Panc1 (cell line): ENCODE results near the gene DTWD1. TPM values are rescaled to one million over a fixed set of nuclear protein-coding genes. Genes with fewer than 3 reads are reported as not detected.

Source experiments
- ATAC-seq: fragments of 200-7000 bp; cut with Tn5 transposase; 2 replicates; pipeline ENCODE4 v1.9.1; 2020; ENCODE audit warnings: mild to moderate bottlenecking, moderate library complexity
- BruUV-seq: library from RNA; stranded (reverse); fragments of 400-500 nt; replicated peaks from 2 replicates; lab custom pipeline; 2021; lab: Mats Ljungman, UMichigan
- CTCF ChIA-PET: fragments of 300-600 bp; sonication (Branson Sonifier 250); formaldehyde crosslinking; loops from one replicate; lab custom pipeline; 2022; ENCODE audit warnings: antibody characterized with exemption; lab: Charles Lee
- POLR2A ChIA-PET: fragments of 300-600 bp; sonication (Branson Sonifier 250); formaldehyde crosslinking; loops from one replicate; lab custom pipeline; 2022; ENCODE audit warnings: antibody characterized with exemption; lab: Charles Lee
- DNase-seq: peaks from one replicate; pipeline ENCODE4 v3.0.0-alpha.2; 2010; ENCODE audit warnings: low read depth, low spot score
- H3K27ac ChIP-seq: 2 replicates; pipeline ENCODE4 v1.5.1; 2011; ENCODE audit warnings: mild to moderate bottlenecking, low read length, inconsistent platforms
- H3K27me3 ChIP-seq: fragments of 200-500 bp; sonication (Bioruptor generic); 2 replicates; pipeline ENCODE4 v1.6.0; 2014; ENCODE audit warnings: low read length, inconsistent platforms; ENCODE audit not compliant: control insufficient read depth, insufficient read depth
- H3K36me3 ChIP-seq: fragments of 200-500 bp; sonication (Bioruptor generic); 2 replicates; pipeline ENCODE4 v1.5.1; 2014; ENCODE audit warnings: inconsistent platforms, mild to moderate bottlenecking, low read length, moderate library complexity; ENCODE audit not compliant: control insufficient read depth, insufficient read depth
- H3K4me1 ChIP-seq: 2 replicates; pipeline ENCODE4 v1.5.1; 2011; ENCODE audit warnings: inconsistent platforms, mild to moderate bottlenecking, low read length, moderate library complexity; ENCODE audit not compliant: control insufficient read depth, insufficient read depth
- H3K4me3 ChIP-seq, 2 experiments: 2 replicates each; pipeline ENCODE4 v1.5.1; 2011 to 2012; ENCODE audit warnings: low read depth in 2 of 2, low read length in 2 of 2, mild to moderate bottlenecking in 2 of 2, inconsistent platforms in 1 of 2, moderate library complexity in 1 of 2
- H3K9me3 ChIP-seq: fragments of 200-500 bp; sonication (Bioruptor generic); 2 replicates; pipeline ENCODE4 v1.5.1; 2014; ENCODE audit warnings: low read depth, mild to moderate bottlenecking, inconsistent platforms, low read length, moderate library complexity; ENCODE audit not compliant: control insufficient read depth, insufficient read depth
- CTCF ChIP-seq: fragments of 450-650 bp; IDR thresholded peaks from 2 replicates; pipeline ENCODE4 v1.5.1; 2017; ENCODE audit warnings: mild to moderate bottlenecking
- POLR2AphosphoS5 ChIP-seq: IDR thresholded peaks from 2 replicates; pipeline ENCODE4 v1.6.1; 2012; ENCODE audit warnings: mild to moderate bottlenecking, low read depth, low read length, moderate library complexity
- SIN3A ChIP-seq: IDR thresholded peaks from 2 replicates; pipeline ENCODE4 v1.6.1; 2012; ENCODE audit warnings: low read depth, mild to moderate bottlenecking, low read length, moderate library complexity, borderline replicate concordance; ENCODE audit not compliant: insufficient read depth
- TCF7L2 ChIP-seq: IDR thresholded peaks from 2 replicates; pipeline ENCODE4 v1.6.1; 2011; ENCODE audit warnings: mild to moderate bottlenecking, low read depth, low read length, inconsistent platforms
- in situ Hi-C: cut with HindIII; loops from 2 replicates; pipeline ENCODE4 v1.10.0; 2016; ENCODE audit warnings: low sequenced_read_pairs, low pct_unique_long_range_greater_than_20kb
- intact Hi-C: fragments of 100-400 bp; cut with micrococcal nuclease; formaldehyde crosslinking; loops from one replicate; pipeline ENCODE4 v1.10.0; 2022; ENCODE audit not compliant: unreplicated experiment
- total RNA-seq: library from RNA; stranded (reverse); gene quantifications from one replicate; pipeline ENCODE4 v1.2.1, GENCODE V29; 2021; ENCODE audit not compliant: unreplicated experiment
- TF ChIP-seq, protein P1 (sequence below), 2 experiments: IDR thresholded peaks; 2 replicates each; pipeline ENCODE4 v1.6.1; 2011 to 2012; ENCODE audit warnings: low read depth in 2 of 2, control low read depth in 1 of 2, low read length in 1 of 2, mild to moderate bottlenecking in 1 of 2, moderate library complexity in 1 of 2; ENCODE audit not compliant: insufficient read depth in 1 of 2

Gene DTWD1
- total RNA-seq, 1 experiment from 2014 or later, result 19.8 TPM

DNA sequence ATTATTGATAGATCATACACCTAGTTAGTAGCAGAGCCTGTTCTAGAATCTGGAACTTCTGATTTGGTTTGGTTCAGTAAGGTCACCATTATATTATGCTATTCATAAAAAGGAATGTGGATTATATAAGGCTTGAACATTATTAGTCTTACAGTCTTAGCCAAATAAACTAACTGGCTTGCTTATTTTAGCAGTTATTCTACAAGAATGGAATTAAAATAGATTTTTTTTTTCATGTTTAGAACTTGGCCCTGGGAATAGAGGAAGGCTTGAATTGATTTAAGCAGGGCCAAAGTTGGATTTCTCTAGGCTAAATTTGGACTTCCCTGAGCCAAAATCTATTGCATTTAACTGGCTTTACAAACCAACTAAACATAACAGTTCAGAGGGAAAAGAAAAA is 24.4 kb downstream of the DTWD1 start:
- no peaks in the 10 kb centered on the region for H3K9me3 ChIP-seq
- no peak overlapping the region for H3K27ac ChIP-seq
- intact Hi-C loops (no loop called here), in situ Hi-C loops (no loop called here)
- no peaks in the 10 kb centered on the region; the same call in 1 of the 2 replicates for H3K36me3 ChIP-seq
- BruUV-seq, result no TSS peak
- ChIA-PET CTCF (no interaction called here), POLR2A (no interaction called here)
- no peak for DNase-seq
- no peak overlapping the region for H3K4me3 ChIP-seq
- no peak for ATAC-seq
- H3K27me3 ChIP-seq, result no peaks in the 10 kb centered on the region
- no peaks in the 10 kb centered on the region for H3K4me1 ChIP-seq
- TF ChIP-seq TCF7L2 (no peak), POLR2AphosphoS5 (no peak), SIN3A (no peak), CTCF (no peak)
- TF ChIP-seq, protein P1, sequence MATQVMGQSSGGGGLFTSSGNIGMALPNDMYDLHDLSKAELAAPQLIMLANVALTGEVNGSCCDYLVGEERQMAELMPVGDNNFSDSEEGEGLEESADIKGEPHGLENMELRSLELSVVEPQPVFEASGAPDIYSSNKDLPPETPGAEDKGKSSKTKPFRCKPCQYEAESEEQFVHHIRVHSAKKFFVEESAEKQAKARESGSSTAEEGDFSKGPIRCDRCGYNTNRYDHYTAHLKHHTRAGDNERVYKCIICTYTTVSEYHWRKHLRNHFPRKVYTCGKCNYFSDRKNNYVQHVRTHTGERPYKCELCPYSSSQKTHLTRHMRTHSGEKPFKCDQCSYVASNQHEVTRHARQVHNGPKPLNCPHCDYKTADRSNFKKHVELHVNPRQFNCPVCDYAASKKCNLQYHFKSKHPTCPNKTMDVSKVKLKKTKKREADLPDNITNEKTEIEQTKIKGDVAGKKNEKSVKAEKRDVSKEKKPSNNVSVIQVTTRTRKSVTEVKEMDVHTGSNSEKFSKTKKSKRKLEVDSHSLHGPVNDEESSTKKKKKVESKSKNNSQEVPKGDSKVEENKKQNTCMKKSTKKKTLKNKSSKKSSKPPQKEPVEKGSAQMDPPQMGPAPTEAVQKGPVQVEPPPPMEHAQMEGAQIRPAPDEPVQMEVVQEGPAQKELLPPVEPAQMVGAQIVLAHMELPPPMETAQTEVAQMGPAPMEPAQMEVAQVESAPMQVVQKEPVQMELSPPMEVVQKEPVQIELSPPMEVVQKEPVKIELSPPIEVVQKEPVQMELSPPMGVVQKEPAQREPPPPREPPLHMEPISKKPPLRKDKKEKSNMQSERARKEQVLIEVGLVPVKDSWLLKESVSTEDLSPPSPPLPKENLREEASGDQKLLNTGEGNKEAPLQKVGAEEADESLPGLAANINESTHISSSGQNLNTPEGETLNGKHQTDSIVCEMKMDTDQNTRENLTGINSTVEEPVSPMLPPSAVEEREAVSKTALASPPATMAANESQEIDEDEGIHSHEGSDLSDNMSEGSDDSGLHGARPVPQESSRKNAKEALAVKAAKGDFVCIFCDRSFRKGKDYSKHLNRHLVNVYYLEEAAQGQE (IDR thresholded peaks at IDR 0.05; ENCODE audit: insufficient read depth in 1 of 2, low read depth in 2 of 2, low read length in 1 of 2), result no peak

DNA sequence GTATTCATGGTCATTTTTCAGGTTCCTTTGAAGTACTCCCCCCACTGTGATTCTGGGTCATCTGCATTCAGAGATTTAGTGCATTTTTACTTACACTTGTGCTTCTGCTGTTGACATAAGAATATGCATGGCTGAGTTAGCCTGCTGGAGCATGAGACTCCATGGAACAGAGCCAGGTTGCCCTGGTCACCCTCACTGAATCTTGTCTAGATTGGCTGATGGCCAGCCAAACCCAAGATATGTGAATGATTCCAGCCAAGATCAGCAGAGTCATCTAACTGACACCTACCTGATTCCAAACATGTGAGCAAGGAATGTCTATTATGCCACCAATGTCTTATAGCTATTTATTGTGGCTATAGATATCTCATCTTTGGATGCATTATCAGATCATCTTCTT is 25.1 kb downstream of the DTWD1 start:
- DNase-seq, result no peak
- POLR2A ChIA-PET, result no interaction called here
- CTCF ChIA-PET, result no interaction called here

More for the DNA sequence above, 25.1 kb downstream of the DTWD1 start:
- no TSS peak for BruUV-seq
- no peak for ATAC-seq
- Histone ChIP-seq H3K4me3 (no peak overlapping the region), H3K4me1 (no peaks in the 10 kb centered on the region), H3K9me3 (no peaks in the 10 kb centered on the region), H3K27ac (no peak overlapping the region), H3K27me3 (no peaks in the 10 kb centered on the region), H3K36me3 (no peaks in the 10 kb centered on the region; the same call in 1 of the 2 replicates)
- in situ Hi-C loops (no loop called here), intact Hi-C loops (no loop called here)
- TF ChIP-seq CTCF (no peak), SIN3A (no peak), POLR2AphosphoS5 (no peak), TCF7L2 (no peak)
- TF ChIP-seq, protein P1 (IDR thresholded peaks at IDR 0.05; ENCODE audit: insufficient read depth in 1 of 2, low read depth in 2 of 2, low read length in 1 of 2), result no peak
